Stimulated activated CD8-positive, alpha-beta memory T cell treated with anti-CD3 and anti-CD28 coated beads, Interleukin-12 subunit alpha, Interleukin-12 subunit beta, amount 100 ng/mL, for 1 hour (primary cell): ENCODE data around the gene PNPLA7.
A peak's percentile ranks its signal among the peaks of the same experiment; 100 is the strongest.

Experiments
- DNase-seq: peaks from one replicate; pipeline ENCODE4 v3.0.0-alpha.2; 2020; ENCODE audit warnings: low read depth

Gene PNPLA7

GRCh38 chr9:137449931-137450538, 100.2 kb downstream of the PNPLA7 start:
- peak; percentile 46 for DNase-seq

- no peak for DNase-seq
Measured at GRCh38 chr9:137449081-137449844, 100.9 kb downstream of the PNPLA7 start.

GRCh38 chr9:137448602-137448962, 101.6 kb downstream of the PNPLA7 start:
- no peak for DNase-seq

- DNase-seq, result no peak
Measured at GRCh38 chr9:137447722-137448601, 102.2 kb downstream of the PNPLA7 start.

- no peak for DNase-seq
Measured at GRCh38 chr9:137446851-137447471, 103.2 kb downstream of the PNPLA7 start.

- no peak for DNase-seq
Measured at GRCh38 chr9:137445930-137446431, 104.2 kb downstream of the PNPLA7 start.

- DNase-seq, result peak; percentile 77
Measured at GRCh38 chr9:137445275-137445807, 104.9 kb downstream of the PNPLA7 start.

GRCh38 chr9:137444106-137444790, 106.0 kb downstream of the PNPLA7 start:
- no peak for DNase-seq

- no peak for DNase-seq
Measured at GRCh38 chr9:137441935-137442321, 108.3 kb downstream of the PNPLA7 start.

GRCh38 chr9:137441289-137441934, 108.8 kb downstream of the PNPLA7 start, which contains the start of gene ENTPD8:
ENTPD8 (minus strand) TSS chr9:137441357; CDS start chr9:137438285, 3,072 bp downstream.
- DNase-seq, result no peak

GRCh38 chr9:137439158-137439714, 111.0 kb downstream of the PNPLA7 start:
- no peak for DNase-seq

GRCh38 chr9:137438591-137439157, 111.5 kb downstream of the PNPLA7 start:
- no peak for DNase-seq

- DNase-seq, result no peak
Measured at GRCh38 chr9:137437691-137438590, 112.3 kb downstream of the PNPLA7 start.

- no peak for DNase-seq
Measured at GRCh38 chr9:137436761-137437600, 113.2 kb downstream of the PNPLA7 start.

GRCh38 chr9:137435980-137436760, 114.0 kb downstream of the PNPLA7 start:
- DNase-seq, result no peak

GRCh38 chr9:137435381-137435891, 114.8 kb downstream of the PNPLA7 start:
- DNase-seq, result no peak
